PC-3 (cell line): Measurements from ENCODE around the gene SPRR2D. TPM values are rescaled to one million over a fixed set of nuclear protein-coding genes. Genes with fewer than 3 reads are reported as not detected.

ENCODE experiments used
- ATAC-seq: fragments of 200-7000 bp; cut with Tn5 transposase; 2 replicates; pipeline ENCODE4 v1.9.1; 2020; ENCODE audit warnings: mild to moderate bottlenecking, moderate library complexity
- Bru-seq: library from RNA; stranded (reverse); fragments of 400-500 nt; gene quantifications from one replicate; lab custom pipeline; 2021; lab: Mats Ljungman, UMichigan
- BruChase-seq, 2 experiments: library from RNA; stranded (reverse); fragments of 400-500 nt; gene quantifications; one replicate each; lab custom pipeline; 2021; lab: Mats Ljungman, UMichigan
- BruUV-seq: library from RNA; stranded (reverse); fragments of 400-500 nt; replicated peaks from 2 replicates; lab custom pipeline; 2021; lab: Mats Ljungman, UMichigan
- CTCF ChIA-PET: fragments of 300-600 bp; sonication (Branson Sonifier 250); formaldehyde crosslinking; loops from one replicate; lab custom pipeline; 2022; ENCODE audit warnings: antibody characterized with exemption; lab: Charles Lee
- POLR2A ChIA-PET: fragments of 300-600 bp; sonication (Branson Sonifier 250); formaldehyde crosslinking; loops from one replicate; lab custom pipeline; 2022; ENCODE audit warnings: antibody characterized with exemption; ENCODE audit not compliant: unreplicated experiment; lab: Charles Lee
- DNase-seq: peaks from one replicate; pipeline ENCODE4 v3.0.0-alpha.2; 2015
- H2AFZ ChIP-seq: fragments of 300-600 bp; sonication (generic); 2 replicates; pipeline ENCODE4 v1.6.0; 2016; ENCODE audit warnings: antibody characterized with exemption, low read length
- H3F3A ChIP-seq: fragments of 300-600 bp; sonication (generic); one replicate; pipeline ENCODE4 v1.6.0; 2017; ENCODE audit warnings: antibody characterized with exemption, low read length, control low read depth, mild to moderate bottlenecking; ENCODE audit not compliant: unreplicated experiment
- H3K27ac ChIP-seq: fragments of 300-600 bp; sonication (generic); 2 replicates; pipeline ENCODE4 v1.5.1; 2016; ENCODE audit warnings: mild to moderate bottlenecking, low read length
- H3K27me3 ChIP-seq: fragments of 300-600 bp; sonication (generic); 2 replicates; pipeline ENCODE4 v1.6.1; 2016; ENCODE audit warnings: low read length, mixed read lengths
- H3K36me3 ChIP-seq: fragments of 300-600 bp; sonication (generic); 2 replicates; pipeline ENCODE4 v1.6.1; 2016; ENCODE audit warnings: low read depth, mixed run types, low read length, mixed read lengths
- H3K4me1 ChIP-seq: fragments of 300-600 bp; sonication (generic); 2 replicates; pipeline ENCODE4 v1.5.1; 2016; ENCODE audit warnings: low read length; ENCODE audit not compliant: insufficient read depth
- H3K4me2 ChIP-seq: fragments of 300-600 bp; sonication (generic); 2 replicates; pipeline ENCODE4 v1.6.0; 2016; ENCODE audit warnings: low read length
- H3K4me3 ChIP-seq: fragments of 300-600 bp; sonication (generic); 2 replicates; pipeline ENCODE4 v1.5.1; 2016; ENCODE audit warnings: mild to moderate bottlenecking, low read length, mixed read lengths
- H3K79me2 ChIP-seq: fragments of 300-600 bp; sonication (generic); 2 replicates; pipeline ENCODE4 v1.6.1; 2017; ENCODE audit warnings: low read length, mixed read lengths
- H3K9ac ChIP-seq: fragments of 300-600 bp; sonication (generic); 2 replicates; pipeline ENCODE4 v1.6.0; 2016; ENCODE audit warnings: mild to moderate bottlenecking, low read length
- H3K9me2 ChIP-seq: fragments of 300-600 bp; sonication (generic); replicated peaks from 2 replicates; pipeline ENCODE4 v1.6.1; 2016; ENCODE audit warnings: mixed run types, low read length, mixed read lengths
- H3K9me3 ChIP-seq: fragments of 300-600 bp; sonication (generic); 2 replicates; pipeline ENCODE4 v1.6.1; 2016; ENCODE audit warnings: low read length, mixed read lengths
- H4K20me1 ChIP-seq: fragments of 300-600 bp; sonication (generic); 2 replicates; pipeline ENCODE4 v1.6.1; 2016; ENCODE audit warnings: low read length, mixed read lengths
- EZH2 ChIP-seq: fragments of 300-600 bp; sonication (generic); IDR thresholded peaks from one replicate; pipeline ENCODE4 v1.6.1; 2017; ENCODE audit warnings: antibody characterized with exemption, mild to moderate bottlenecking, low read length; ENCODE audit not compliant: unreplicated experiment
- EZH2phosphoT487 ChIP-seq: fragments of 300-600 bp; sonication (generic); IDR thresholded peaks from 2 replicates; pipeline ENCODE4 v1.6.1; 2018; ENCODE audit warnings: mild to moderate bottlenecking, antibody characterized with exemption, low read length, borderline replicate concordance
- intact Hi-C: fragments of 100-400 bp; cut with micrococcal nuclease; formaldehyde crosslinking; loops from 2 replicates; pipeline ENCODE4 v1.9.0; 2023
- long read RNA-seq: library from polyadenylated mRNA; unstranded; transcript quantifications from one replicate; pipeline ENCODE4 v2.0.0, GENCODE V29; 2021; ENCODE audit not compliant: unreplicated experiment
- total RNA-seq: library from RNA; depleted of rRNA; stranded (reverse); fragments of >200 nt; gene quantifications from 2 replicates; pipeline ENCODE4 v1.2.3, GENCODE V29; 2014; rRNA removed
- TF ChIP-seq, protein P1 (sequence below): fragments of 300-600 bp; sonication (generic); conservative IDR thresholded peaks from 2 replicates; pipeline ENCODE4 v1.5.1; 2017; ENCODE audit warnings: antibody characterized with exemption, low read depth, mild to moderate bottlenecking, low read length

Gene SPRR2D
- total RNA-seq = not detected in 2 replicates
- not detected for Bru-seq, nascent RNA
- not detected for BruChase-seq, experiment 1, labeled RNA remaining after a 6-hour chase
- not detected for BruChase-seq, experiment 2, labeled RNA remaining after a 2-hour chase
- long read RNA-seq = 0 reads

DNA sequence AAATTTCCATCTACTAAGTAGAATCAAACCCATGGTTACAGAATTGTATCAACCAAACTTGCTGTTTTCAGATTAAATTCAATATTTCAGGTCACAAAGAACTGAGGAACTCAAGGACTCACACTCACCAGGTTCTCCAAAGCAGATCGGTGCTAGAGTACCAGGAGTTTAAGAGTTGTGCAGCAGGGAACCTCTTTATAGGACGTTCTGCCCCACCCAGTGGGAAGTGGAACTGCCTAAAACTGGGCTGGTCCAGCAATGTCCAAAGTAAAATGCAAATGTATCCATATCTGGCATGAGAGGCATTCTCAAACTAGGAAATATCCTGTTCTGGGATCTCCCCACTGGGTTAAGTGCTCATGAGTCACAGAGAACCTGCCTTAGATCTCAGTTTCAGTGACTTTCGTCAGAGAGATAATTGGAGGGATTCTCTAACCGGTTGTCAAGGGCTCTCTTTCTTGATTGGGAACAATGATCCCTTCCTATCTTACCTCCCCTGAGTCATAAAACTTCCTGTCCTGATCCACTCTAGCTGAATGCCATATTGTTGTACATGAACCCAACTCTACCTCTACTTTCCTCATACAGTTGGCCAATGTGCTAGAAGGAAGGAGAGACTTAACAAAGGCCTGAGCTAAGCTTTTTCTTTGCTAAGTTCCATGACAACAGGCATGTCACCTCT is at the start of gene SPRR2D:
SPRR2D (minus strand) TSS at position 171 of the 682 bp plus-strand sequence. CDS start 774 bp downstream, outside the sequence.
- intact Hi-C loops = no loop called here
- no peaks in the 10 kb centered on the region for H3K9me3 ChIP-seq
- H2AFZ ChIP-seq = no peak within 1 kb of the TSS
- no peak for ATAC-seq
- no peaks in the 10 kb centered on the region for H3K9me2 ChIP-seq
- no peaks in the 10 kb centered on the region for H3K36me3 ChIP-seq
- no peaks in the 10 kb centered on the region for H3K79me2 ChIP-seq
- no TSS peak for BruUV-seq
- no peak within 1 kb of the TSS for H3K4me3 ChIP-seq
- no peak within 1 kb of the TSS for H3K9ac ChIP-seq
- H3K4me2 ChIP-seq = no peak within 1 kb of the TSS
- no peaks in the 10 kb centered on the region for H3F3A ChIP-seq
- ChIA-PET CTCF (no interaction called here), POLR2A (no interaction called here)
- H3K27me3 ChIP-seq = peaks cover 58% of the 10 kb centered on the region
- DNase-seq = peak; percentile 6
- H3K27ac ChIP-seq = no peak within 1 kb of the TSS
- TF ChIP-seq EZH2phosphoT487 = no peak
- no peak for TF ChIP-seq EZH2
- TF ChIP-seq, protein P1, sequence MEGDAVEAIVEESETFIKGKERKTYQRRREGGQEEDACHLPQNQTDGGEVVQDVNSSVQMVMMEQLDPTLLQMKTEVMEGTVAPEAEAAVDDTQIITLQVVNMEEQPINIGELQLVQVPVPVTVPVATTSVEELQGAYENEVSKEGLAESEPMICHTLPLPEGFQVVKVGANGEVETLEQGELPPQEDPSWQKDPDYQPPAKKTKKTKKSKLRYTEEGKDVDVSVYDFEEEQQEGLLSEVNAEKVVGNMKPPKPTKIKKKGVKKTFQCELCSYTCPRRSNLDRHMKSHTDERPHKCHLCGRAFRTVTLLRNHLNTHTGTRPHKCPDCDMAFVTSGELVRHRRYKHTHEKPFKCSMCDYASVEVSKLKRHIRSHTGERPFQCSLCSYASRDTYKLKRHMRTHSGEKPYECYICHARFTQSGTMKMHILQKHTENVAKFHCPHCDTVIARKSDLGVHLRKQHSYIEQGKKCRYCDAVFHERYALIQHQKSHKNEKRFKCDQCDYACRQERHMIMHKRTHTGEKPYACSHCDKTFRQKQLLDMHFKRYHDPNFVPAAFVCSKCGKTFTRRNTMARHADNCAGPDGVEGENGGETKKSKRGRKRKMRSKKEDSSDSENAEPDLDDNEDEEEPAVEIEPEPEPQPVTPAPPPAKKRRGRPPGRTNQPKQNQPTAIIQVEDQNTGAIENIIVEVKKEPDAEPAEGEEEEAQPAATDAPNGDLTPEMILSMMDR = no peak
- no peaks in the 10 kb centered on the region for H4K20me1 ChIP-seq
- no peaks in the 10 kb centered on the region for H3K4me1 ChIP-seq

- ATAC-seq (no peak), DNase-seq (no peak)
- Histone ChIP-seq H3K36me3 (no peaks in the 10 kb centered on the region), H3K4me2 (no peak overlapping the region), H3K4me1 (no peaks in the 10 kb centered on the region), H3K9ac (no peak overlapping the region), H2AFZ (no peak overlapping the region), H3K9me2 (no peaks in the 10 kb centered on the region), H3K9me3 (no peaks in the 10 kb centered on the region), H3K4me3 (no peak overlapping the region), H3K27me3 (peaks cover 33% of the 10 kb centered on the region), H3F3A (no peaks in the 10 kb centered on the region), H4K20me1 (no peaks in the 10 kb centered on the region), H3K79me2 (no peaks in the 10 kb centered on the region), H3K27ac (no peak overlapping the region)
- TF ChIP-seq, protein P1 = no peak
- TF ChIP-seq EZH2 (no peak), EZH2phosphoT487 (no peak)
- POLR2A ChIA-PET = no interaction called here
- CTCF ChIA-PET = no interaction called here
- no TSS peak for BruUV-seq
- intact Hi-C loops = no loop called here
Measured at GRCh38 chr1:153087652-153088051, 46.7 kb upstream of the SPRR2D start.

DNA sequence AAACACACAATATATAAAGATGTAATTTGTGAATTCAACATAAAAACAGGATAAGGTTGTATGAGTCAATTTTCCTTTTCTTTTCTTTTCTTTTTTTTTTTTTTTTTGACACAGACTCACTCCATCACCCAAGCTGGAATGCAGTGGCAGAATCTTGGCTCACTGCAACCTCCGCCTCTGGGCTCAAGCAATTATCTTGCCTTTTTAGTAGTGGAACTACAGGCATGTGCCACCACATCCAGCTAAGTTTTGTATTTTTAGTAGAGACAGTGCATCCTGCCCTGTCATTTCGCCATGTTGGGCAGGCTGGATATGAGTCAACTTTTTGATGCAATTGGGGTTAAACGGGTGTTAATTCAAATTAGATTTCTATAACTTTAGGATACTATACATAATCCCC is 40.8 kb upstream of the SPRR2D start:
- no peaks in the 10 kb centered on the region for H3K36me3 ChIP-seq
- no peak overlapping the region for H3K27ac ChIP-seq
- no peak overlapping the region for H3K4me2 ChIP-seq
- no TSS peak for BruUV-seq
- TF ChIP-seq, protein P1 = no peak
- TF ChIP-seq EZH2 = no peak
- no peak for TF ChIP-seq EZH2phosphoT487
- peaks cover 46% of the 10 kb centered on the region for H3K27me3 ChIP-seq
- no peaks in the 10 kb centered on the region for H3F3A ChIP-seq
- H3K4me3 ChIP-seq = no peak overlapping the region
- DNase-seq (no peak), ATAC-seq (no peak)
- H3K4me1 ChIP-seq = no peaks in the 10 kb centered on the region
- intact Hi-C loops = no loop called here
- H3K9me3 ChIP-seq = no peaks in the 10 kb centered on the region
- ChIA-PET POLR2A (no interaction called here), CTCF (no interaction called here)
- H2AFZ ChIP-seq = no peak overlapping the region
- H3K9me2 ChIP-seq = no peaks in the 10 kb centered on the region; the same call in 1 of the 2 replicates
- no peak overlapping the region for H3K9ac ChIP-seq
- no peaks in the 10 kb centered on the region for H4K20me1 ChIP-seq
- no peaks in the 10 kb centered on the region for H3K79me2 ChIP-seq
